DOHH2 (cell line): ENCODE results near the gene RAD51B.

ENCODE experiments used
- CTCF ChIP-seq: fragments of 200-600 bp; sonication (generic); IDR thresholded peaks from one replicate; pipeline ENCODE4 v1.5.1; 2014; ENCODE audit warnings: antibody characterized with exemption, mild to moderate bottlenecking, low read depth, low read length; ENCODE audit not compliant: poor library complexity, severe bottlenecking
- EZH2phosphoT487 ChIP-seq: fragments of 200-600 bp; sonication (generic); IDR thresholded peaks from 2 replicates; pipeline ENCODE4 v1.6.1; 2017; ENCODE audit warnings: borderline replicate concordance, mild to moderate bottlenecking, antibody characterized with exemption, low read length, moderate library complexity, mixed read lengths

- no peak for TF ChIP-seq CTCF
- no peak for TF ChIP-seq EZH2phosphoT487
Measured at GRCh38 chr14:68297039-68297438, 477.5 kb downstream of the RAD51B start.
